K562 (cell line): ENCODE measurements around the gene EEPD1. TPM values are rescaled to one million over a fixed set of nuclear protein-coding genes. Genes with fewer than 3 reads are reported as not detected.

Experiments
- ATAC-seq: fragments of 200-7000 bp; cut with Tn5 transposase; 3 replicates; pipeline ENCODE4 v1.9.1; 2020; ENCODE audit warnings: moderate library complexity
- BruUV-seq: library from RNA; stranded (reverse); fragments of 400-500 nt; replicated peaks from 2 replicates; lab custom pipeline; 2021; lab: Mats Ljungman, UMichigan
- CTCF ChIA-PET: fragments of 300-600 bp; formaldehyde crosslinking; extraction: SDS; loops from one replicate; lab custom pipeline; 2021; ENCODE audit warnings: low intra/inter-chr PET ratio; lab: Yijun Ruan, JAX
- POLR2A ChIA-PET: fragments of 300-600, 350-650 bp; sonication (Branson Sonifier 250); formaldehyde crosslinking; extraction: SDS; loops from one replicate; lab custom pipeline; 2021; ENCODE audit warnings: antibody characterized with exemption, inconsistent platforms; lab: Yijun Ruan, JAX
- DNase-seq, 4 experiments: peaks; one replicate each; pipeline versions ENCODE4 v3.0.0 to v3.0.0-alpha.2; 2011 to 2018; ENCODE audit warnings: low spot score in 3 of 4, mixed read lengths in 3 of 4; ENCODE audit errors: extremely low read depth in 1 of 4
- FAIRE-seq: peaks from 2 replicates; lab custom pipeline; 2011; peaks lifted over from hg19 to GRCh38; lab: Jason Lieb, UNC
- H2AFZ ChIP-seq: 2 replicates; pipeline ENCODE4 v1.6.0; 2011; ENCODE audit warnings: low read depth, low read length, control low read depth, inconsistent platforms
- H3K27ac ChIP-seq: fragments of 200-600 bp; 3 replicates; pipeline ENCODE4 v1.8.0; 2011; ENCODE audit warnings: low read depth, mild to moderate bottlenecking, control low read depth, inconsistent platforms, low read length, moderate library complexity, mixed read lengths; ENCODE audit errors: extremely low read depth
- H3K27me3 ChIP-seq, 2 experiments: fragments of 300-600 bp in 1 of 2; 2 replicates in 1 of 2; 3 replicates in 1 of 2; pipeline versions ENCODE4 v1.6.0 to v1.8.0; 2011; ENCODE audit warnings: inconsistent platforms in 2 of 2, low read length in 2 of 2, mild to moderate bottlenecking in 1 of 2, mixed read lengths in 1 of 2, moderate library complexity in 1 of 2; ENCODE audit not compliant: control insufficient read depth in 2 of 2, insufficient read depth in 2 of 2
- H3K36me3 ChIP-seq: fragments of 300-600 bp; 3 replicates; pipeline ENCODE4 v1.8.0; 2011; ENCODE audit warnings: mild to moderate bottlenecking, low read length, inconsistent platforms; ENCODE audit not compliant: control insufficient read depth, insufficient read depth
- H3K4me1 ChIP-seq, 2 experiments: fragments of 200-600 bp in 1 of 2; replicated peaks in 1 of 2; 2 replicates in 1 of 2; 3 replicates in 1 of 2; pipeline versions ENCODE4 v1.5.1 to v1.8.0; 2011; ENCODE audit warnings: inconsistent platforms in 2 of 2, low read length in 2 of 2, mild to moderate bottlenecking in 1 of 2, mixed read lengths in 1 of 2, moderate library complexity in 1 of 2; ENCODE audit not compliant: control insufficient read depth in 2 of 2, insufficient read depth in 2 of 2
- H3K4me2 ChIP-seq: 2 replicates; pipeline ENCODE4 v1.6.1; 2011; ENCODE audit warnings: low read length, control low read depth, inconsistent platforms, mixed read lengths; ENCODE audit not compliant: insufficient read depth
- H3K4me3 ChIP-seq: fragments of 200-600 bp; sonication (generic), shearing (Covaris generic); 2 replicates; pipeline ENCODE4 v1.5.1; 2016; ENCODE audit warnings: control low read depth, inconsistent platforms
- H3K79me2 ChIP-seq: fragments of 200-600 bp; 3 replicates; pipeline ENCODE4 v1.8.0; 2011; ENCODE audit warnings: low read length, inconsistent platforms; ENCODE audit not compliant: control insufficient read depth, insufficient read depth
- H3K9ac ChIP-seq, 2 experiments: 2 replicates each; pipeline versions ENCODE4 v1.6.0 to v1.6.1; 2011; ENCODE audit warnings: low read depth in 2 of 2, low read length in 2 of 2, control low read depth in 1 of 2, inconsistent platforms in 1 of 2, mild to moderate bottlenecking in 1 of 2, mixed read lengths in 1 of 2; ENCODE audit not compliant: insufficient read depth in 1 of 2
- H3K9me1 ChIP-seq: one replicate; pipeline ENCODE4 v1.6.0; 2011; ENCODE audit warnings: inconsistent platforms, mild to moderate bottlenecking, low read length, moderate library complexity; ENCODE audit not compliant: control insufficient read depth, insufficient read depth
- H3K9me3 ChIP-seq: replicated peaks from 2 replicates; pipeline ENCODE4 v1.5.1; 2011; ENCODE audit warnings: low read depth, low read length, inconsistent platforms; ENCODE audit not compliant: control insufficient read depth, insufficient read depth
- H4K20me1 ChIP-seq: replicated peaks from 2 replicates; pipeline ENCODE4 v1.6.1; 2011; ENCODE audit warnings: low read length, inconsistent platforms, mixed read lengths; ENCODE audit not compliant: control insufficient read depth, insufficient read depth
- BACH1 ChIP-seq: fragments of 200-800 bp; sonication (Bioruptor generic); IDR thresholded peaks from 2 replicates; pipeline ENCODE4 v1.6.1; 2016; ENCODE audit warnings: missing genetic modification characterization, missing compliant biosample characterization
- ELF4 ChIP-seq: fragments of 450-650 bp; formaldehyde crosslinking; IDR thresholded peaks from 2 replicates; pipeline ENCODE4 v1.4.0; 2022; ENCODE audit warnings: missing genetic modification characterization
- HDAC3 ChIP-seq: fragments of 450-650 bp; IDR thresholded peaks from 2 replicates; pipeline ENCODE4 v1.6.1; 2018; ENCODE audit warnings: borderline replicate concordance, mild to moderate bottlenecking, moderate library complexity; ENCODE audit not compliant: partially characterized antibody
- KLF1 ChIP-seq: fragments of 450-650 bp; IDR thresholded peaks from 2 replicates; pipeline ENCODE4 v1.6.1; 2016; ENCODE audit warnings: missing genetic modification characterization, missing compliant biosample characterization
- MAFG ChIP-seq: fragments of 450-650 bp; conservative IDR thresholded peaks from 2 replicates; pipeline ENCODE4 v1.6.1; 2016; ENCODE audit warnings: missing genetic modification characterization, missing compliant biosample characterization
- PHB2 ChIP-seq: fragments of 450-650 bp; IDR thresholded peaks from 2 replicates; pipeline ENCODE4 v1.6.1; 2017; ENCODE audit warnings: low read depth
- PHTF2 ChIP-seq: fragments of 250-450 bp; sonication (Bioruptor Pico); IDR thresholded peaks from 2 replicates; pipeline ENCODE4 v1.5.0; 2021; ENCODE audit warnings: mild to moderate bottlenecking
- POLR2B ChIP-seq: fragments of 450-650 bp; IDR thresholded peaks from 2 replicates; pipeline ENCODE4 v1.6.1; 2018; ENCODE audit warnings: low read depth; ENCODE audit not compliant: partially characterized antibody
- POU5F1 ChIP-seq: fragments of 150-350 bp; IDR thresholded peaks from 2 replicates; pipeline ENCODE4 v1.6.1; 2014; ENCODE audit warnings: borderline replicate concordance, low read length, low read depth, mild to moderate bottlenecking; ENCODE audit not compliant: partially characterized antibody
- RNF2 ChIP-seq: sonication (generic); IDR thresholded peaks from 2 replicates; pipeline ENCODE4 v1.6.1; 2016
- SMAD1 ChIP-seq: fragments of 150-350 bp; IDR thresholded peaks from 2 replicates; pipeline ENCODE4 v1.6.1; 2014; ENCODE audit warnings: low read length, low read depth; ENCODE audit not compliant: partially characterized antibody
- SMAD3 ChIP-seq: fragments of 450-650 bp; formaldehyde crosslinking; conservative IDR thresholded peaks from 2 replicates; pipeline ENCODE4 v1.4.0; 2020; ENCODE audit warnings: mild to moderate bottlenecking
- SOX6 ChIP-seq: fragments of 450-650 bp; IDR thresholded peaks from 2 replicates; pipeline ENCODE4 v1.6.1; 2014; ENCODE audit warnings: mild to moderate bottlenecking
- SRSF9 ChIP-seq: fragments of 200-400 bp; formaldehyde crosslinking; IDR thresholded peaks from 2 replicates; pipeline ENCODE4 v1.6.1; 2017; ENCODE audit warnings: low read depth, low read length, borderline replicate concordance
- ZBTB5 ChIP-seq: fragments of 450-650 bp; IDR thresholded peaks from 2 replicates; pipeline ENCODE4 v1.6.1; 2017; ENCODE audit warnings: antibody characterized with exemption
- ZKSCAN1 ChIP-seq: fragments of 150-350 bp; IDR thresholded peaks from 2 replicates; pipeline ENCODE4 v1.6.1; 2016; ENCODE audit warnings: low read depth, low read length
- ZNF143 ChIP-seq: sonication (generic); formaldehyde crosslinking; IDR thresholded peaks from 2 replicates; pipeline ENCODE4 v1.9.0; 2022; ENCODE audit warnings: mild to moderate bottlenecking, missing genetic modification reagents
- ZNF655 ChIP-seq: fragments of 250-450 bp; sonication (Bioruptor Pico); IDR thresholded peaks from 2 replicates; pipeline ENCODE4 v1.5.0; 2021
- WGBS: fragments of 100-300 bp; shearing (Covaris generic); methylation state at CpG from one replicate; pipeline ENCODE4 v1.1.6; 2016; ENCODE audit warnings: low coverage, mixed read lengths; ENCODE audit not compliant: insufficient coverage; ENCODE audit errors: missing lambda C conversion rate; 5-methylcytosine and 5-hydroxymethylcytosine counted together
- in situ Hi-C: fragments of 300-500 bp; cut with MboI; formaldehyde crosslinking; loops from 4 replicates; pipeline ENCODE4 v1.15.0; 2018; ENCODE audit warnings: inconsistent platforms, mixed read lengths
- intact Hi-C: fragments of 100-400 bp; cut with micrococcal nuclease; formaldehyde crosslinking; loops from 2 replicates; pipeline ENCODE4 v1.14.2; 2022
- polyA plus RNA-seq, 8 experiments: library from polyadenylated mRNA; depleted of rRNA in 4 of 8; stranded (reverse) in 5 of 8; unstranded in 3 of 8; fragments of >200 nt; fragmentation: Nextera tagmentation in 2 of 8; fragmentation: Illumina TruSeq in 1 of 8; extraction: Ambion mirVana in 2 of 8; extraction: Trizol in 1 of 8; gene quantifications; 2 replicates each; pipeline versions ENCODE4 v1.2.1 to v1.2.3, GENCODE V29; 2011 to 2014; ENCODE audit warnings: inconsistent platforms in 1 of 8, missing spikeins in 1 of 8
- total RNA-seq, 7 experiments: library from RNA; depleted of rRNA in 6 of 7; stranded (reverse); fragments of >200 nt in 6 of 7; fragmentation: Illumina TruSeq in 2 of 7; extraction: Trizol in 2 of 7; gene quantifications; 2 replicates each; pipeline versions ENCODE4 v1.2.1 to v1.2.3, GENCODE V29; 2011 to 2021; ENCODE audit warnings: low replicate concordance in 1 of 7

The EEPD1 gene
- total and polyA plus RNA-seq, 9 of the 15 experiments (the other 6 are each of a cell fraction or from before 2014, with no cell fraction given): 0.01 to 1.5 (median 0.74) TPM; not detected in 1

- ChIA-PET CTCF (interaction anchor here (0.6 kb wide), 1 partner anchor 213 kb away, joined by 3 read pairs; no protein-coding TSS in a partner anchor), POLR2A (no interaction called here)
- H3K79me2 ChIP-seq: no peaks in the 10 kb centered on the region
Measured at GRCh38 chr7:36276428-36277248, 123.6 kb downstream of the EEPD1 start.

GRCh38 chr7:36277249-36277542 lies 124.1 kb downstream of the EEPD1 start:
- H3K4me3 ChIP-seq: no peak overlapping the region
- H3K36me3 ChIP-seq: no peaks in the 10 kb centered on the region
- intact Hi-C loops: no loop called here
- no peaks in the 10 kb centered on the region for H4K20me1 ChIP-seq
- no peaks in the 10 kb centered on the region for H3K9me3 ChIP-seq
- in situ Hi-C loops: no loop called here
- no peaks in the 10 kb centered on the region for H3K9me1 ChIP-seq
- ChIA-PET CTCF (interaction anchor here (0.6 kb wide), 1 partner anchor 214 kb away, joined by 3 read pairs; no protein-coding TSS in a partner anchor), POLR2A (no interaction called here)
- H3K79me2 ChIP-seq: no peaks in the 10 kb centered on the region
- H3K4me2 ChIP-seq: no peak overlapping the region
- DNase-seq (no peak), ATAC-seq (no peak), FAIRE-seq (no peak)
- H3K4me1 ChIP-seq: peaks cover 0 to 6% of the 10 kb centered on the region in 2 experiments; a peak in 3 of 5 replicates
- H3K27me3 ChIP-seq: peaks cover 28 to 44% of the 10 kb centered on the region in 2 experiments
- BruUV-seq: no TSS peak
- H3K9ac ChIP-seq: no peak overlapping the region
- H2AFZ ChIP-seq: no peak overlapping the region
- 4% methylated on average over 6 of the region's 6 CpGs for WGBS
- H3K27ac ChIP-seq: no peak overlapping the region
- no peak for TF ChIP-seq ZNF143
- TF ChIP-seq ZBTB5: no peak
- no peak for TF ChIP-seq PHB2
- TF ChIP-seq POLR2B: no peak
- no peak for TF ChIP-seq PHTF2 (CRISPR knock-in tag)
- no peak for TF ChIP-seq SOX6
- no peak for TF ChIP-seq POU5F1
- no peak for TF ChIP-seq RNF2
- TF ChIP-seq ZNF655 (CRISPR knock-in tag): no peak
- TF ChIP-seq HDAC3: no peak

More at GRCh38 chr7:36276428-36277248, 123.6 kb downstream of the EEPD1 start:
- Histone ChIP-seq H2AFZ (no peak overlapping the region), H3K27me3 (peaks cover 28 to 42% of the 10 kb centered on the region in 2 experiments), H3K36me3 (no peaks in the 10 kb centered on the region), H3K9me3 (no peaks in the 10 kb centered on the region), H3K27ac (no peak overlapping the region)
- no TSS peak for BruUV-seq
- FAIRE-seq: no peak
- 0 out of 2 replicates have a peak, but pooled peaks have one; percentile 7 for TF ChIP-seq MAFG
- no peak for TF ChIP-seq SMAD3 (CRISPR knock-in tag)
- TF ChIP-seq ZKSCAN1: peak; percentile 46; the same call in 1 of the 2 replicates
- no peak for TF ChIP-seq ELF4
- no peak for TF ChIP-seq BACH1 (tag)
- no peak for TF ChIP-seq SMAD1
- no peak for TF ChIP-seq KLF1 (tag)
- no peak for TF ChIP-seq SRSF9
- TF ChIP-seq, all 486 proteins: peak for 2
- Histone ChIP-seq H3K9ac (no peak overlapping the region), H3K4me3 (no peak overlapping the region), H3K4me2 (no peak overlapping the region), H3K9me1 (no peaks in the 10 kb centered on the region), H4K20me1 (no peaks in the 10 kb centered on the region), H3K4me1 (peaks cover 0 to under 1% of the 10 kb centered on the region in 2 experiments; a peak in 1 of 5 replicates)
- WGBS: under 1% methylated on average over 7 of the region's 7 CpGs
- ATAC-seq (no peak), DNase-seq (no peak)
- in situ Hi-C loops: no loop called here
- intact Hi-C loops: no loop called here
